Left ventricle myocardium inferior (tissue), 1 donor: Measurements from ENCODE around the gene RPL28. TPM values are rescaled to one million over a fixed set of nuclear protein-coding genes. Genes with fewer than 3 reads are reported as not detected.

ENCODE experiments used
- DNase-seq: peaks from one replicate; pipeline ENCODE4 v3.0.0-alpha.2; 2020
- H3K27ac ChIP-seq: fragments of 200-600 bp; replicated peaks from 2 replicates; pipeline ENCODE4 v1.8.0; 2021
- H3K27me3 ChIP-seq: fragments of 200-600 bp; 2 replicates; pipeline ENCODE4 v1.8.0; 2021; ENCODE audit warnings: low read depth
- H3K36me3 ChIP-seq: fragments of 200-600 bp; 2 replicates; pipeline ENCODE4 v1.8.0; 2021
- H3K4me1 ChIP-seq: fragments of 200-600 bp; 2 replicates; pipeline ENCODE4 v1.8.0; 2021
- H3K4me3 ChIP-seq: fragments of 200-600 bp; 2 replicates; pipeline ENCODE4 v1.8.0; 2021; ENCODE audit warnings: mild to moderate bottlenecking, moderate library complexity
- H3K9me3 ChIP-seq: fragments of 200-600 bp; replicated peaks from 2 replicates; pipeline ENCODE4 v1.8.0; 2021
- intact Hi-C: fragments of 100-400 bp; cut with micrococcal nuclease; formaldehyde crosslinking; loops from one replicate; pipeline ENCODE4 v1.11.0; 2022
- total RNA-seq: library from RNA; stranded (reverse); fragmentation: NEBNext Ultra II Directional; extraction: Animal tissue kit (Norgen Biotek cat#: 25700); gene quantifications from one replicate; pipeline ENCODE4 v1.2.1, GENCODE V29; 2021
- TF ChIP-seq, protein P1 (sequence below): fragments of 200-600 bp; IDR thresholded peaks from 2 replicates; pipeline ENCODE4 v1.8.0; 2021; ENCODE audit warnings: antibody characterized with exemption, mild to moderate bottlenecking, borderline replicate concordance
- donor health status: DM: no; HTN: yes; CAD: no; lungs with severe emphysema.

The RPL28 gene
- total RNA-seq, 1 donor from 2014 or later: 559 TPM

DNA sequence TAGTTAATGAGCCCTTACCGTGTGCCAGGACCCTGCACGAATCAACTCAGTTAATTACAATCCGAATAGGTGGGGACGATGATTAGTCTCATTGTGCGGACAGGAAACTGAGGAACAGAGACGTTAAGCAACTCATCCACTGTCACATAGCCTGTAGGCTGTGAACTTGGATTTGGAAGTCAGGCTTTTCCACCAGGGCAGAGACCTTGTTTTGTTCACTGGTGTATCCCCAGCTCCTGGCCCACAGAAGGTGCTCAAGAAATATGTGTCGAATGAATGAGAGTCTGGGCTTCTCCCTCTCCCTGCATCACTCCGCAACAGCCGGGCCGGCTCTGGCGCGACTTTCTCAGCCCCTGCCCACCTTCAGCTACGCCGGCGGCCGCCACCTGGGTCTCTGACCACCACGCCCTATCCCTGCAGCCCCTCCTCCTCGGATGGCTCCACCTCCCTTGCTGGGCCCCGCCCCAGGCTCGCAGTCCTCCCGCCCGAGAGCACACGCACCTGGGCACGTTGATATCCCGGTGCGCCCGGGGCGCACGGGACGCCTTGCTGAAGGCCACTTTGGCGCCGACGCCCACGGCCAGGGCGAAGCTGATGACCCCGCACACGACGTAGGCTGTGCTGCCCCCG lies 56.1 kb downstream of the RPL28 start:
- Histone ChIP-seq H3K27ac (no peak overlapping the region), H3K27me3 (peaks cover 98% of the 10 kb centered on the region), H3K4me1 (peaks cover 11% of the 10 kb centered on the region), H3K36me3 (no peaks in the 10 kb centered on the region), H3K4me3 (no peak overlapping the region), H3K9me3 (no peaks in the 10 kb centered on the region)
- intact Hi-C loops: no loop called here
- TF ChIP-seq, protein P1, sequence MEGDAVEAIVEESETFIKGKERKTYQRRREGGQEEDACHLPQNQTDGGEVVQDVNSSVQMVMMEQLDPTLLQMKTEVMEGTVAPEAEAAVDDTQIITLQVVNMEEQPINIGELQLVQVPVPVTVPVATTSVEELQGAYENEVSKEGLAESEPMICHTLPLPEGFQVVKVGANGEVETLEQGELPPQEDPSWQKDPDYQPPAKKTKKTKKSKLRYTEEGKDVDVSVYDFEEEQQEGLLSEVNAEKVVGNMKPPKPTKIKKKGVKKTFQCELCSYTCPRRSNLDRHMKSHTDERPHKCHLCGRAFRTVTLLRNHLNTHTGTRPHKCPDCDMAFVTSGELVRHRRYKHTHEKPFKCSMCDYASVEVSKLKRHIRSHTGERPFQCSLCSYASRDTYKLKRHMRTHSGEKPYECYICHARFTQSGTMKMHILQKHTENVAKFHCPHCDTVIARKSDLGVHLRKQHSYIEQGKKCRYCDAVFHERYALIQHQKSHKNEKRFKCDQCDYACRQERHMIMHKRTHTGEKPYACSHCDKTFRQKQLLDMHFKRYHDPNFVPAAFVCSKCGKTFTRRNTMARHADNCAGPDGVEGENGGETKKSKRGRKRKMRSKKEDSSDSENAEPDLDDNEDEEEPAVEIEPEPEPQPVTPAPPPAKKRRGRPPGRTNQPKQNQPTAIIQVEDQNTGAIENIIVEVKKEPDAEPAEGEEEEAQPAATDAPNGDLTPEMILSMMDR: no peak
- no peak for DNase-seq

DNA sequence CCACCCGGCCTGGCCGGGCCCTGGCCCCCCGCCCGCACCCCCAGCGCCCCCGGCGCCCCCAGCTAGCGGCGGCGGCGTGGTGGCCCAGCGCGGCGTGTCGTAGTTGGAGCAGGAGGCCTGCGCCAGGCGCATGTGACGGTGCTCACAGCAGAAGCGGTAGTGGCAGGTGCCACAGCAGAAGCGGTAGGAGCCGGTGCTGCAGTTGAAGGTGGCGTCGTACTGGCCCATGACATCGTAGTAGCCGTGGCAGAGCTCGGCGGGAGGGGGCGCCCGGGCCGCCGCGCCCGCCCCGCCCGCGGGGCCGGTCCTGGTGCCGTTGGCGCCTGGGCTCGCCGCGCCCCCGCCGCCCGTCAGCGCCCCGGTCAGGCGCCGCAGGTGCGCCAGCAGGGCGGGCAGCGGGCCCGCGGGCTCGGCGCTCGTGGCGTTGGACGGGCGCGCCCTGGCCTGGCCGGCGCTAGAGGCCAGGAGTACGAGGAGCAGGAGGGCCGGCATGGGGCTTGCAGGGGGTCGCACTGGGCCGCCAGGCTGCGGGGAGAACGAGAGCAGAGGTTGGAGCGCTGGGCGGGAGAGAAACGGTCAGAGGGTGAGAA lies 56.7 kb downstream of the RPL28 start:
- TF ChIP-seq, protein P1: no peak
- H3K27me3 ChIP-seq: peaks cover 98% of the 10 kb centered on the region
- H3K4me1 ChIP-seq: peaks cover 11% of the 10 kb centered on the region
- no peak for DNase-seq
- intact Hi-C loops: no loop called here
- no peaks in the 10 kb centered on the region for H3K9me3 ChIP-seq
- no peak overlapping the region for H3K27ac ChIP-seq
- no peak overlapping the region for H3K4me3 ChIP-seq
- no peaks in the 10 kb centered on the region for H3K36me3 ChIP-seq

DNA sequence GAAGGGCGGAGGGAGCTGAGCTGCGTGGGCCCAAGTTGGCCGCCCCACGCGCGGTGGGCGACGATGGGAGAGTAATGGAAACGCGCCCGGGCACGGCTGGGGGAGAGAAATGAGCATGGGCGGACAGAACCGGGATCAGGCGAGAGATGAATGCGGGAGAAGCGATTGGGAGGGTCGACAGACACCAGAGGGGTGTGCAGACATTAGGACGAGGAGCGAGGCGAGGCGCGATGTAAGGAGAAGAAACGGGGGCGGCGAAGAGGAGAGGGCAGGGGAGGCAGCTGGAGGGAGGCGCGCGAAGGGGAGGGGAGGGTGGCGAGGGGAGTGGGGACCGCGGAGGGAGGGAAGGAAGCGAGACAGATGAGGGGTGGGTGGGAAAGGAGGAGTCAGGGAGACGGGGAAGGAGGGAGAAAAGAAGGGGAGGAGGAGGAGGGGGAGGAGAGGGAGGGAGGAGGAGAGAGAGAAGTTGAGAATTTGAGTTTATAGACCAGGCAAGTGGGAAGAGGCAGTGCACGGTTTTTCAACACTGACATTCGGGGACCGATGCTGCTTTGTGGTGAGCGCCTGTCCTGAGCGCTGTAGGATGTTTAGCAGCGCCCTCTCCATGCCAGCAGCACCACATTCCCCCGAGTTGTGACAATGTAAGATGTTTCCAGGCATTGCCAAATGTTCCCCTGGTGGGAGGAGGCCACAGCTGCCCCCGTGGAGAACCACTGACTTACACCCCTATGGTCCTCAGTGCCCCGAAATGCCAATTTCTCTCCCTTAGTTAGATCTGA lies 57.5 kb downstream of the RPL28 start, which contains the start of gene SHISA7:
SHISA7 (minus strand) TSS at position 256 of the 779 bp plus-strand sequence. CDS start 437 bp downstream, outside the sequence.
- intact Hi-C loops: no loop called here
- H3K27me3 ChIP-seq: peaks cover 90% of the 10 kb centered on the region
- no peaks in the 10 kb centered on the region for H3K9me3 ChIP-seq
- no peaks in the 10 kb centered on the region for H3K36me3 ChIP-seq
- no peak within 1 kb of the TSS for H3K27ac ChIP-seq
- no peak within 1 kb of the TSS for H3K4me3 ChIP-seq
- DNase-seq: no peak
- peaks cover 11% of the 10 kb centered on the region for H3K4me1 ChIP-seq
- TF ChIP-seq, protein P1: no peak

DNA sequence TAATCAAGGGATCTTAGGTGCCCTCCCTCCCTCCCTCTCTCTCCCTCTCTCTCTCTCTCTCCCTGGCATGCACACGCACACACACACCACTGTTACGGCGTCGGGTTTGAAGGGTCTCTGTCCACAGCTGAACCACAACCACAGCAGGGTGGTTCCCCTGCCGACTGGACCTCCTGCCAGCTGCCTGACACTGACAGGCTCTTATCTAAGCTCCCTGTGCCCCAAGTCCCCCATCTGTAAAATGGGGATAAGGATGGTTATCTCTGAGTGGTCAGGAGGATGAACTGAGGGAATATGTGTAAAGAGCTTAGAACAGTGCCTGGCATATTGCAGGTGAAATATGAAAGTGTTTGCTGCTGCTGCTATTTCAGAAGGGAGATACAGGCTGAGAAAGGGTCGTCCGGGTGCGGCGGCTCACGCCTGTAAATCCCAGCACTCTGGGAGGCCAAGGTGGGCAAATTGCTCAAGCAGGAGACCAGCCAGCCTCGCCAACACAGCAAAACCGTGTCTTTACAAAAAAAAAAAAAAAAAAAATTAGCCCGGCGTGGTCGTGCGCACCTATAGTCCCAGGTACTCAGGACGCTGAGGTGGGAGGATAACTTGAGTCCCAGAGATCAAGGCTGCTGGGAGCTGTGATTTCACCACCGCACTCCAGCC lies 58.2 kb downstream of the RPL28 start:
- Histone ChIP-seq H3K27me3 (peaks cover 83% of the 10 kb centered on the region), H3K36me3 (no peaks in the 10 kb centered on the region), H3K9me3 (no peaks in the 10 kb centered on the region), H3K4me3 (no peak overlapping the region), H3K27ac (no peak overlapping the region), H3K4me1 (peaks cover 11% of the 10 kb centered on the region)
- intact Hi-C loops: no loop called here
- no peak for DNase-seq
- TF ChIP-seq, protein P1: no peak

DNA sequence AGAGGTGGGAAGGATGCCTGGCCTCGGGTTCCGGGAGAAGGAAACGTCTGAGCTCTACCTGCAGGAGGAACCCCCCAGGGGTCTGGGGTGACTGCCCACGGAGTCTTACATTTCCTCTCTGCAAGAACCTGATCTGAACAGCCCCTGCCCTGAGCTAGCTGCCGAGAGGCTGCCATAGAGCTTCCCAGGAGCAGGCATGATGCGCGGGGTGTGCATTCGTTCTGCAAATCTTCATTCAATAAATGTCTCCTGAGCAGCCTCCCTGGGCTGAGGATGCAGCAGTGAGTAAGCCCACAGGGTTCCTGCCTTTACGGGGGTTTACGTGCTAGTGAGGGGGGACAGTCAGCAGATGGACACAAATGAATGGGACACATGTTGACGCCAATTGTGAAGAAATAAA lies 58.9 kb downstream of the RPL28 start:
- DNase-seq: no peak
- H3K27ac ChIP-seq: no peak overlapping the region
- peaks cover 83% of the 10 kb centered on the region for H3K27me3 ChIP-seq
- H3K4me1 ChIP-seq: peaks cover 11% of the 10 kb centered on the region
- TF ChIP-seq, protein P1: no peak
- intact Hi-C loops: no loop called here
- no peak overlapping the region for H3K4me3 ChIP-seq
- H3K36me3 ChIP-seq: no peaks in the 10 kb centered on the region
- H3K9me3 ChIP-seq: no peaks in the 10 kb centered on the region
